Measurements from ENCODE around the gene FBXO2.

DNA sequence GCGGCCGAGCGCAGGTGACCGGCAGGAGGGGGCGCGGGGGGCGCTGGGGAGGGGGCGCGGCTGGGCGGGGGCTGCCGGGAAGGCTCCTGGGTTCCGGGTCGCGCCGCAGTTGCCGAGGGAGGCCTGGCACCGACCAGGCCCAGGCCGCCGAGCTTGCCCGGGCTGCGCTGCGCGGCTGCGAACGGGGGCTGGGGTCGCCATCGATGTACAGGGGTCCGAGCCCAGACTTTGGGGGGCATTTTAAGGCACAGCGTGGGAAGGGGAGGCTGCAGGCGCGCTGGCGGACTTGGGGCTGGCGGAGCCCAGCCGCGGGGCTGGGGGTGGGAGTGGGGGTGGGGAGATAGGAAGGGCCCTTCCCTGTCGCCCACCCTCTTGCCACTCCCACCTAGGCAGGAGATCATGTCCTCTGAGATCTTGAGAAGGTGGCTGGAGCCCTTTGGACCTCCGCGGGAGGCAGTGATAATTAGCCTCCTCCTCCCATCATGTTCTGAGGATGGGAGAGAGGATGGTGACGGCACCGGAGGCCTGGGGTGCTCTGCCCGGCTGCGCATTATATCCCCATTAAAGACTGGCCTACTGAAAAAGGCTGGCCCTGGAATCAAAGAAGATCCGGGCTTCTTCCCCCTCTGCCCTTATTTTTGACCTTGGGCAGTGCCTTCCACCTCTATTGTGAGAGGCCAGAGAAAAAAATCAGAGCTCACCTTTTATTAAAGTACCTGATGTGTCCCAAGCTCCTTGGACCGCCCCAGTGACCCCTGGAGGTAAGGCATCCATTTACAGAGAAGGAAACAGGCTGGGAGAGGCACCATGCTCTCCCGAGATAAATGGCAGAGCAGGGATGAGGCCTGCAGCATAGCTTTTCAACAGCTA, 945 bp upstream of the FBXO2 start:
- TF ChIP-seq ATF1 (CRISPR knock-in tag; IDR thresholded peaks at IDR 0.05) (no peak), ATF1 (tag; IDR thresholded peaks at IDR 0.05) (no peak), CEBPG (CRISPR knock-in tag; IDR thresholded peaks at IDR 0.05) (no peak), CEBPG (tag; conservative IDR thresholded peaks at IDR 0.05 in 1 of 2, IDR thresholded peaks at IDR 0.05 in 1 of 2) (no peak), CTCF (IDR thresholded peaks at IDR 0.05 in 2 of 3, conservative IDR thresholded peaks at IDR 0.05 in 1 of 3; ENCODE audit: insufficient read depth in 2 of 3, low read depth in 1 of 3, low read length in 3 of 3) (no peak), NCOA2 (IDR thresholded peaks at IDR 0.05; ENCODE audit: partially characterized antibody in 2 of 2) (no peak), ZKSCAN3 (CRISPR knock-in tag; IDR thresholded peaks at IDR 0.05) (no peak), NR1H2 (CRISPR knock-in tag; IDR thresholded peaks at IDR 0.05) (no peak), TRIM24 (IDR thresholded peaks at IDR 0.05) (no peak), ZZZ3 (IDR thresholded peaks at IDR 0.05) (no peak), ZNF197 (CRISPR knock-in tag; IDR thresholded peaks at IDR 0.05; ENCODE audit: low read depth) (no peak), KDM4B (IDR thresholded peaks at IDR 0.05; ENCODE audit: borderline replicate concordance in 2 of 2, low read depth in 1 of 2) (no peak)
- TF ChIP-seq, protein P1, sequence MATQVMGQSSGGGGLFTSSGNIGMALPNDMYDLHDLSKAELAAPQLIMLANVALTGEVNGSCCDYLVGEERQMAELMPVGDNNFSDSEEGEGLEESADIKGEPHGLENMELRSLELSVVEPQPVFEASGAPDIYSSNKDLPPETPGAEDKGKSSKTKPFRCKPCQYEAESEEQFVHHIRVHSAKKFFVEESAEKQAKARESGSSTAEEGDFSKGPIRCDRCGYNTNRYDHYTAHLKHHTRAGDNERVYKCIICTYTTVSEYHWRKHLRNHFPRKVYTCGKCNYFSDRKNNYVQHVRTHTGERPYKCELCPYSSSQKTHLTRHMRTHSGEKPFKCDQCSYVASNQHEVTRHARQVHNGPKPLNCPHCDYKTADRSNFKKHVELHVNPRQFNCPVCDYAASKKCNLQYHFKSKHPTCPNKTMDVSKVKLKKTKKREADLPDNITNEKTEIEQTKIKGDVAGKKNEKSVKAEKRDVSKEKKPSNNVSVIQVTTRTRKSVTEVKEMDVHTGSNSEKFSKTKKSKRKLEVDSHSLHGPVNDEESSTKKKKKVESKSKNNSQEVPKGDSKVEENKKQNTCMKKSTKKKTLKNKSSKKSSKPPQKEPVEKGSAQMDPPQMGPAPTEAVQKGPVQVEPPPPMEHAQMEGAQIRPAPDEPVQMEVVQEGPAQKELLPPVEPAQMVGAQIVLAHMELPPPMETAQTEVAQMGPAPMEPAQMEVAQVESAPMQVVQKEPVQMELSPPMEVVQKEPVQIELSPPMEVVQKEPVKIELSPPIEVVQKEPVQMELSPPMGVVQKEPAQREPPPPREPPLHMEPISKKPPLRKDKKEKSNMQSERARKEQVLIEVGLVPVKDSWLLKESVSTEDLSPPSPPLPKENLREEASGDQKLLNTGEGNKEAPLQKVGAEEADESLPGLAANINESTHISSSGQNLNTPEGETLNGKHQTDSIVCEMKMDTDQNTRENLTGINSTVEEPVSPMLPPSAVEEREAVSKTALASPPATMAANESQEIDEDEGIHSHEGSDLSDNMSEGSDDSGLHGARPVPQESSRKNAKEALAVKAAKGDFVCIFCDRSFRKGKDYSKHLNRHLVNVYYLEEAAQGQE (IDR thresholded peaks at IDR 0.05; ENCODE audit: borderline replicate concordance) = no peak
- TF ChIP-seq, protein P1 (CRISPR knock-in tag; IDR thresholded peaks at IDR 0.05; ENCODE audit: low read depth) = no peak

All from K562 (cell line).